Subcutaneous adipose tissue (tissue), 4 donors: Measurements from ENCODE around the gene ACTL7A. TPM values are rescaled to one million over a fixed set of nuclear protein-coding genes. Genes with fewer than 3 reads are reported as not detected.

Source experiments
- total RNA-seq, 4 donors: library from RNA; depleted of rRNA; stranded (reverse); fragments of >200 nt; gene quantifications; one replicate each; pipeline ENCODE4 v1.1.0, GENCODE V29; 2016
- TF ChIP-seq, protein P1 (sequence below): fragments of 450-650 bp; IDR thresholded peaks from one replicate; pipeline ENCODE4 v1.5.1; 2016; ENCODE audit warnings: low read depth, mild to moderate bottlenecking, control low read depth, antibody characterized with exemption, moderate library complexity

ACTL7A gene
- total RNA-seq, 4 donors from 2014 or later = not detected

DNA sequence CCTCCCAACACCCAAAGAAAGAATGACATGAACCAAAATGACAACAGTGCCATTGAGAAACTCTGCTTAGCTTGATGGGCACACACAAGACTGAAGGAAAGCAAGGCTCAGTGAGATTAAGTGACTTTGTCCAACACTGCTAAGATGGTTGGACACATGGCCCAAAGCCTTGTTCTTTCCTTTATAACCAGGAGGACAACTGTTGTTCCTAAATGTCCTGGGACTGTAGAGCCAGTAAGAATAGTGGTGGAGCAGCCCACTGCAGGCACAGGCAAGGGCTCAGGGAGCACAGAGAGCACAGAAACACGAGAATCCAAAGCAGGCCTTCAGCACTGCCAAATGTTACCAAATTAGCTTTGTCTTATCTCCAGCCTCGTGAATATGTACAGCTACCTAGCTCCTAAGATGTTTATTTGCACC is 3.9 kb downstream of the ACTL7A start:
- TF ChIP-seq, protein P1, sequence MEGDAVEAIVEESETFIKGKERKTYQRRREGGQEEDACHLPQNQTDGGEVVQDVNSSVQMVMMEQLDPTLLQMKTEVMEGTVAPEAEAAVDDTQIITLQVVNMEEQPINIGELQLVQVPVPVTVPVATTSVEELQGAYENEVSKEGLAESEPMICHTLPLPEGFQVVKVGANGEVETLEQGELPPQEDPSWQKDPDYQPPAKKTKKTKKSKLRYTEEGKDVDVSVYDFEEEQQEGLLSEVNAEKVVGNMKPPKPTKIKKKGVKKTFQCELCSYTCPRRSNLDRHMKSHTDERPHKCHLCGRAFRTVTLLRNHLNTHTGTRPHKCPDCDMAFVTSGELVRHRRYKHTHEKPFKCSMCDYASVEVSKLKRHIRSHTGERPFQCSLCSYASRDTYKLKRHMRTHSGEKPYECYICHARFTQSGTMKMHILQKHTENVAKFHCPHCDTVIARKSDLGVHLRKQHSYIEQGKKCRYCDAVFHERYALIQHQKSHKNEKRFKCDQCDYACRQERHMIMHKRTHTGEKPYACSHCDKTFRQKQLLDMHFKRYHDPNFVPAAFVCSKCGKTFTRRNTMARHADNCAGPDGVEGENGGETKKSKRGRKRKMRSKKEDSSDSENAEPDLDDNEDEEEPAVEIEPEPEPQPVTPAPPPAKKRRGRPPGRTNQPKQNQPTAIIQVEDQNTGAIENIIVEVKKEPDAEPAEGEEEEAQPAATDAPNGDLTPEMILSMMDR = no peak

DNA sequence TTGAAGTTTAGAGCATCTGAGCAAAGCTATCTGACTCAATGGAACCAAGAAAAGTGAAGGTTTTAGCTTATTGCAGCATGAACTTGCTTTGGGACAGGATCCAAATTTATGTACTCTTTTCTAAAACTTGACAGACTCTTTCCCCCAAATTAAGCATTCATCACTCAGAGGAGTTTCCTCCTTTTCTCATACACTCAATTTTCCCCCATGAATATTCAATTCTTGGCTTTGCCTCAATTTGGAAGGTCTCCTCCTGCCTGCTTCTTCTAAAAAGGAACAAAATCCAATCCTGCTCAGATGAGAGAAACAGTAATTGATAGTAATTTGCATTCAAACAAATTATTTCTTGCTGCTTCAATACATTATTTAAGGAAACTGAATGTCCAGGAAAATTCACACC is 5.0 kb downstream of the ACTL7A start:
- TF ChIP-seq, protein P1 = no peak

GRCh38 chr9:108867829-108868228 is 5.8 kb downstream of the ACTL7A start:
- TF ChIP-seq, protein P1 = no peak

DNA sequence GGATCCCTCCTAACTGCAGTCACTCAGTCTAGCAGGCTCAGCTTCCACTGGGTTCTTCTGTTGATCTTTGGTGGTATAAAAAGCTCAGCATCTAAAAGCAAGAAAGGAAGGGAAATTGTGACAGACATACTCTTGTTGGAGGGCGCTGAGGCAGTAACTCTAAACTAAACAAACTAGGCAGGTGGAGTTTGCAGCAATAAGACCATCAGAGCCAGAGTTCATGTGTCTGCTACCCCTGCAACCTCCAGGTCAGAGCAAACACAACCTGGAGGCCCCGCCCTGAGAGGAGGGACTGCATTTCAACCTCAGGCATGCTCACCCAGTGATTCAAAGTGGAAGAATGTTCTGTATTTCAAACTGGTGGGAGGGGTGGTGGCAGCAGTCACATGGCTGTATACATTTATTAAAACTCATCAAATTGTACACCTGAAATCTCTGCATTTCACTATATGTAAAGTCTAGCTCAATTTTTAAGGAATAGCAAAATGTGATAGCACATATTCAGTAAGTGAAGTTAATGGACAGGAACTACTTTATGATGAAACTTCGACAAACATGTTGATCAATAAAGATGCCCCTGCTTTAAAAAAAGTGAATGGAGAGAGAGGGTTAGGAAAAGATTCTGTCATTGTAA is 7.1 kb downstream of the ACTL7A start:
- TF ChIP-seq, protein P1 = no peak

- TF ChIP-seq, protein P1 = no peak
These were observed 12.2 kb downstream of the ACTL7A start for GRCh38 chr9:108874058-108874788.

DNA sequence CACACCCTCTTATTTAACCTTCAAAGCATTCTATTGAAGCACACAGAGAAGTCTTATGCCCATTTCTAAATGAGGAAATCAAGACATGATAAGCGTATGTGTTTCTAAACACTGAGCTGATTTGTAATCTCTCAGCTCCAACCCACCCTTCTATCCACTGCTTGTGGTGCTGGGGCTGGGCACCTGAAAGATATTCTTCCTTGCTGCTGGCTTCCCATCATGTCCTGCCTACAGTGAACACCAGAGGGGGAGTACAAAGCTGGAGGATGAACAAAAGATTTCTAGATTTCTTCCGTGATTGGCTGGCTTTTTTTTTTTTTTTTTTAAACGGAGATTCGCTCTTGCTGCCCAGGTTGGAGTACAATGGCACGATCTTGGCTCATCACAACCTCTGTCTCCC is 14.4 kb downstream of the ACTL7A start:
- TF ChIP-seq, protein P1 = no peak

- TF ChIP-seq, protein P1 = no peak
These were observed 15.5 kb downstream of the ACTL7A start for GRCh38 chr9:108877524-108877923.
